OCI-M2 (cell line): ENCODE measurements around the gene ZC3H12D.
"Not testable (repeated sequence)": the region's sequence is repeated elsewhere in the genome, so short reads cannot be mapped to it uniquely, and the experiment has no call there.

Source experiments
- DNase-seq: peaks from one replicate; lab custom pipeline; 2025; ENCODE audit not compliant: unreplicated experiment; lab: John Stamatoyannopoulos, UW

Gene ZC3H12D

GRCh38 chr6:149484733-149485700 lies at the start of gene ZC3H12D:
TSS of gene ZC3H12D (minus strand) at chr6:149485014. CDS start at chr6:149474543, 10,471 bp downstream.
- DNase-seq = no peak

DNA sequence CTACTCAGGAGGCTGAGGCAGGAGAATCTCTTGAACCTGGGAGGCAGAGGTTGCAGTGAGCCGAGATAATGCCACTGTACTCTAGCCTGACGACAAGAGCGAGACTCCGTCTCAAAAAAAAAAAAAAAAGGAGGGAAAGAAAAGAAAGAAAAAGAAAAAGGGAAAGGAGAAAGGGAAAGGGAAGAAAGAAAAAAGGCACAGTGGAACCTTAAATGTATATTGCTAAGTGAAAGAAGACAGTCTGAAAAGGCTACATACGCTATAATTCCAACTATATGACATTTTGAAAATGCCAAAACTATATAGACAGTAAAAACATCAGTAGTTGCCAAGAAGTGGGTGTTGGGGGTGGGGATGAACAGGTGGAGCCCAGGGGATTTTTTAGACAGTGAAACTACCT lies 44.8 kb upstream of the ZC3H12D start:
- DNase-seq = no peak

GRCh38 chr6:149515494-149515893 lies 30.7 kb upstream of the ZC3H12D start:
- no peak for DNase-seq

- no peak for DNase-seq
Measured at GRCh38 chr6:149513915-149514314, 29.1 kb upstream of the ZC3H12D start.

DNA sequence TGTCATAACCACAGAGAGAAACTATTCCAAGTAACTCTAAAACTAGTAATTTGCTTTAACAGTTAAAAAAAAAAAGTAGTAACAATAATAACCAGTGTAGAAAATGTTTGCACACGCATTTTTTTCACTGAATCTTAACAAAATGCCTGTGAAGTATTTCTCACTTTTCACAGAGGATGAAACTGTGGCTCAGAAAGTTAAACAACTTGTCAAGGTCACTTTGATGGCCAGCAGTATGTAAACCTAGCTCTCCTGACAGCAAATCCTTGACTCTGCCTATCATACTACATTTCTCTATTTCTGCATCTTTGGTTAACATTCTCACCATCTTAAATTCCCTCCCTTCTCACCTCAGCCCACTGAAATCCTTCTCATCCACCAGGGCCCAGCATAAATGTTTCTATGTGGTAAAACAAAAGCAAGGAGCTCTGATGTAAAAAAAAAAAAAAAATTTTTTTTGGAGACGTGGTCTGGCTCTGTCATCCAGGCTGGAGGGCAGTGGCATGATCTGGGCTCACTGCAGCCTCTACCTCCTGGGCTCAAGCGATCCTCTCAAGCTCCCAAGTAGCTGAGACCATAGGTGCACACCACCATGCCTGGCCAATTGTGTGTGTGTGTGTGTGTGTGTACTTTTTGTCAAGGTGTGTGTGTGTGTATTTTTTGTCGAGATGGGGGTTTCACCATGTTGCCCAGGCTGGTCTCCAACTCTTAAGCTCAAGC lies 26.1 kb upstream of the ZC3H12D start:
- no peak for DNase-seq

DNA sequence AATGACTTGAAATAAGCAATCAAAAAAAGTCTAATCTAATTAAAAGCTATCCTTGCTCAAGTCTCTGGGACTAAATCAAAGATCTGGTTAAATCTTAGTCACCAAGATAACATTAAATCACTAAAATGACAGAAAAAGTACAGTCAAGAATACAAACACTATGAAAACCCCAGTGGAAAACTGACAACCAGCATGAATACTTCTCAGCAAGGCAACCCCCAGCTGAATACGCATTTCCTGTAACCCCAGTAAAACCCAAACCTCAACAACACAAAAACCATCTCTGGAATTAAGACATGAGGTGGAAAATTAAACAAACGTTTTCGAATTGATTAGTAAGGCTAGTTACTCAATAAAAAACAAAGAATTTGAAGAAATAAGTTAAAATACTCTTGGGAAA lies 23.7 kb upstream of the ZC3H12D start:
- no peak for DNase-seq

- no peak for DNase-seq
Measured at GRCh38 chr6:149503872-149504271, 19.1 kb upstream of the ZC3H12D start.

DNA sequence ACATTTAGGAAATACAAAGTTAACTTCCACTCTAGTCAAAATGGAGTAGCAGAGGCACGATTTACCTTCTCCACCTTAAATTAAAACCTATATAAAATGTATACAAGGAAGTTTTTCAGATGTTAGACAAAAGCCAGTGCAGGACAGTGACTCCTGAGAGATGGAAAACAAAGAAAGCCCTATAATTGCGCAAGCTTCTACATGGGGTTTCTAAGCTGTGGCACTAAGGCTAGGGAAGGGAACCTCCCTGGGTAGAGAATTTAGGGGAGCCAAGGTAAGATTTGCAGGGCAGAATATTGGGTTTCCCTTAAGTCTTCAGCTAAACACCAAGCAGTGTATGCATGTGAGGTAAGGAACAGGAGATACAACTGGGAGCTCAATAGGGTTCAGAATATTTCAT lies 18.5 kb upstream of the ZC3H12D start:
- DNase-seq = no peak

DNA sequence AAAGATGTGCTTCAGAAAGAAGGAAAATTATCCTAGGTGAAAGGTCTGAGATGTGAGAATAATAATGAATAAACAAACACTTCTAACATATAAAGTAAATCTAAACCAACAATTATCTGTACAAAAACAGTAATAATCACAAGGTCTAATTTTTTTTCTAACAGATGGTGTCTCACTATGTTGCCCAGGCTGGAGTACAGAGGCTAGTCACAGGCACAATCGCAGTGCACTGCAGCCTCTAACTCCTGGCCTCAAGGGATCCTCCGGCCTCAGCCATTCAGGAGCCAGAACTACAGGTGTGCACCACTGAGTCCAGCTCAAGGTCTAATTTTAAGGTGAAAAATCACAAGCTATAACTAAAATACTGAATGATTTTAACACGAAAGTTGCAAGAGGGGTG lies 17.0 kb upstream of the ZC3H12D start:
- no peak for DNase-seq

DNA sequence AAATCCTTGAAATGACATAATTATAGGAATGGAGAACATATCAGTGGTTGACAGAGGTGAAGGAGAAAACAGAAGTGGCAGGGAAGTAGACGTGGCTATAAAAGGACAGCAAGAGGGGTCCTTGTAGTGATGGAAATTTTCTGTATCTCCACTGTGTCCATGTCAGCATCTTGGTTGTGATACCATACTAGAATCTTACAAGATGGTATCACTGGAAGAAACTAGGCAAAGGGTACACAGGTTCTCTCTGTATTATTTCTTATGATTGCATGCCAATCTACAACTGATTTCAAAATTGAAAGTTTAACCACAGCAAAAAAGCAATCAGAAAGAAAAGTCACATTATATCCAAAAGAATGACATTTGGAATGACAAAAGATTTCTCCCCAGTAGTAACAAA lies 16.4 kb upstream of the ZC3H12D start:
- no peak for DNase-seq

- DNase-seq = no peak
Measured at GRCh38 chr6:149500096-149500495, 15.3 kb upstream of the ZC3H12D start.

- no peak for DNase-seq
Measured at GRCh38 chr6:149499066-149499465, 14.3 kb upstream of the ZC3H12D start.

DNA sequence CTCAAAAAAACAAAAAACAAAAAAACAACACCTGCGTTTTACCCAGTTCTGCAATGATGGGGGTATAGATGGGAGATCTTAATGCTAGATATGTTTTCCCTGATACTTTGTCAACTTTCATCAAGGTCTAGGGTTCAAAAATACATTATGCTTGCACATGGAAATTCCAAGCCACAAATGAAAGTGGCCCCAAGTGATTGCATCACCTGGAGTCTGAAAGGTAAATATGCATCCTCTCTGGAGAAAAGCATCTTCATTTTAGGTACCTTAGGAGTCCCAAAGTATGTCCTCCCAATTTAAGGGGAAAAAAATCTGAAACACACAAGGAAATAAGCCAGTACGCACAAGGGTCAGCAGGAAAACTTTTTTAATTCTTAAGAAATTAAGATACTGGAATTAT lies 12.6 kb upstream of the ZC3H12D start:
- DNase-seq = no peak

- DNase-seq = not testable (repeated sequence)
Measured at GRCh38 chr6:149496597-149496996, 11.8 kb upstream of the ZC3H12D start.

DNA sequence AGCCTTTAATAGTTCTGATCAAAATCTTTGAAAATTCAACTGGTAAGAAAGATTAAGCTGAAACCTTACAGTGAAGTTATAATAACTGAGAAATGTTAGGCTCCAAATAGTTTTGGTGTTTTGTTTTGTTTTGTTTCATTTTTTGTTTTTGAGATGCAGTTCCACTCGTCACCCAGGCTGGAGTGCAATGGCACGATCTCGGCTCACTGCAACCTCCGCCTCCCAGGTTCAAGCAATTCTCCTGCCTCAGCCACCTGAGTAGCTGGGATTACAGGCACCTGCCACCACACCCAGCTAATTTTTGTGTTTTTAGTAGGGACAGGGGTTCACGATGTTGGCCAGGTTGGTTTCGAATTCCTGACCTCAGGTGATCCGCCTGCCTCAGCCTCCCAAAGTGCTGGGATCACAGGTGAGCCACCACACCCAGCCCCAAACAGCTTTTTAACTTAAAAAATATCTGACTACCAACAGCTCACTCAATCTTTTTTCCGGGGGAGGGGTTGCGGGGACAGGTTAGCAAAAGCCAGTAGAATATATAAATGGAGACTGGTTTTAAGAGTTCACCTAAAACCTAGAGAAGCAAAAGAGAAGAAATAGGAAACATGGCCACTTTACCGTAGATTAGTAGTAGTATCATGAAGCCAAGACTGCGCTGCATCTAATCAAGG lies 10.7 kb upstream of the ZC3H12D start:
- not testable (repeated sequence) for DNase-seq

- DNase-seq = not testable (repeated sequence)
Measured at GRCh38 chr6:149494810-149495209, 10.0 kb upstream of the ZC3H12D start.

DNA sequence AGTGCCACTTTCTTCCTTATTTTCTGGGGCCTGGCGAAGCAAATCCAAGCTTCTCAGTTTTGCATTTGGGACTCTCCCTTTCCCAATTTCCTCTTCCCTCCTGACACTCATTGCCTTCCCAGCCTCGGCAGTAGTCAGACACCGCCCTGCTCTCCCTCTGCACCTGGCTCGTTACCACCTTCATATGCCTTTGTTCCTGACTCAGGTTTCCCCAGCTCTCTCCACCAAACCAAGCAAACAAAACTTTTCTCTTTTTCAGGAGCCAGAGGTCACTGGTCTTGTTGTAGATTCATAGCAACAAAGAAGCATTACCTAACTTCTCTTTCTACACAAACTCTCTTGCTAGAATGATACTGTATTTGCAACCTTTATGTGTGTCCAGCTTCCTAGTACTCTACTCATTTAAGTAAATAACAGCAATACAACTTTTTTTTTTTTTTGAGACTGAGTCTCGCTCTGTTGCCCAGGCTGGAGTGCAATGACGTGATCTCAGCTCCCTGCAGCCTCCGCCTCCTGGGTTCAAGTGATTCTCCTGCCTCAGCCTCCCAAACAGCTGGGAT lies 9.0 kb upstream of the ZC3H12D start:
- DNase-seq = no peak

- no peak for DNase-seq
Measured at GRCh38 chr6:149492798-149493343, 8.1 kb upstream of the ZC3H12D start.

GRCh38 chr6:149489967-149490366 lies 5.2 kb upstream of the ZC3H12D start:
- DNase-seq = no peak

GRCh38 chr6:149488815-149489214 lies 4.0 kb upstream of the ZC3H12D start:
- no peak for DNase-seq

DNA sequence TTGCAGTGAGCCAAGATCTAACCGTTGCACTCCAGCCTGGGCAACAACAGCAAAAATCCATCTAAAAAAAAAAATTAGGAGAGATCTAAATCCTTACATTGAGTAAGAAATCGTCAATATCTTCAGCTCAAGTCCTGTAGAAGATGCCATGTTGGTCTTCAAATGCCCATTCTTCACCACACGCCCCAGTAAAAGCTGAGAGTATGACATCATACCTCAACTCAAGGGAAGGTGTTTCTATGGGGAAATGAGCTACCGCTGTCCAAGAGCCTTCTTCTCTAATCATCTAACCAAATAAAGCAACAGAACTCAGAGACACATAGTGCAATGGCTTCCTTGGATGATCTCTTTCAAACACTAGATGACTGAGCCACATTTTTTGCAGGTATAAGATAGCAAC lies 2.5 kb upstream of the ZC3H12D start:
- no peak for DNase-seq
